RWPE1 (cell line): ENCODE measurements around the gene WDR82.

Experiments used
- CTCF ChIA-PET: fragments of 350-600 bp; sonication (Branson Sonifier 250); formaldehyde crosslinking; extraction: SDS; loops from one replicate; lab custom pipeline; 2021; lab: Yijun Ruan, JAX
- POLR2A ChIA-PET: fragments of 400-600 bp; formaldehyde crosslinking; extraction: SDS; loops from one replicate; lab custom pipeline; 2020; ENCODE audit warnings: antibody characterized with exemption; ENCODE audit not compliant: low non-redundant PET; lab: Yijun Ruan, JAX
- DNase-seq: peaks from one replicate; pipeline ENCODE4 v3.0.0; 2012; ENCODE audit warnings: low spot score
- H3K27ac ChIP-seq: fragments of 450-650 bp; 2 replicates; pipeline ENCODE4 v1.5.1; 2017
- TF ChIP-seq, protein P1 (sequence below): fragments of 450-650 bp; conservative IDR thresholded peaks from 2 replicates; pipeline ENCODE4 v1.5.1; 2017; ENCODE audit warnings: low read depth, mild to moderate bottlenecking

The WDR82 gene

DNA sequence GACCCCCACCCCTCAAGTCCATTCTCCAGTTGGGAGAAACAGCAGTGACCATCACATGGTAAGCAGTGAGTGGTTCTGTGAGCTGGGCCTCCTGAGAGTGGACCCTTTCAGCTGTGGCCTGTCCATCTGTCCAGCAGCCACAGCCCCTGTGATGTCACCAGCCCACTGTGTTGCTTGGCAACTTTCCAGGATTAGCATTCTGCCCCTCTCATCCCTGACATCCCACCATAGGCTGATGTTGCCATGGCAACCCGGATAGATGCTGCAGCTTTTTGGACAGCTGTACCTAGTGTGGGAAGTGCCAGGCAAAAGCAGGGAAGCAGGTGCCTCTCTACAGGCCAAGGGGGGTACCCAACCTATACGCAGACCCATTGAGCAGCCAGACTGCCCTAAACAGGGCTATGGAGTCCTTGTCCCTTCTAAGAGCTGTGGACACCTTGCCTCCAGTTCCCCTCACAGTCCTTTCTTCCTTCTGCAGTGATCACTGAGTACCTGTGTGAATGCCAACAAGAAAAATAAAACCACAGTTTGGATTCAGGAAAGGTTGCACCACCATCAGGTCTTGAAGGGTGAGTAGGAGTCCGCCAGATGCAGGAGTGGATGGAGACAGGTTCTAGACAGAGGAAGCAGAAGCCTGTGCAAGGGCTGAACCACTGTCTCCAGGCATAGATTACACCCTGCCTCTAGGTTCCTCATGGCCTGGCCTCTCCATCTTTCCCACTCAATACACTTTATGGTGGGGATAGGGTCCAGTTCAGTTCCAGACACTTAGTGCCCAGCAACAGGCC is 37.7 kb upstream of the WDR82 start, which contains the start of gene DNAH1:
Gene DNAH1 (plus strand): TSS at position 343 of the 788 bp plus-strand sequence. CDS start 6,124 bp downstream, outside the sequence.
- DNase-seq = no peak
- CTCF ChIA-PET = no interaction called here
- TF ChIP-seq, protein P1, sequence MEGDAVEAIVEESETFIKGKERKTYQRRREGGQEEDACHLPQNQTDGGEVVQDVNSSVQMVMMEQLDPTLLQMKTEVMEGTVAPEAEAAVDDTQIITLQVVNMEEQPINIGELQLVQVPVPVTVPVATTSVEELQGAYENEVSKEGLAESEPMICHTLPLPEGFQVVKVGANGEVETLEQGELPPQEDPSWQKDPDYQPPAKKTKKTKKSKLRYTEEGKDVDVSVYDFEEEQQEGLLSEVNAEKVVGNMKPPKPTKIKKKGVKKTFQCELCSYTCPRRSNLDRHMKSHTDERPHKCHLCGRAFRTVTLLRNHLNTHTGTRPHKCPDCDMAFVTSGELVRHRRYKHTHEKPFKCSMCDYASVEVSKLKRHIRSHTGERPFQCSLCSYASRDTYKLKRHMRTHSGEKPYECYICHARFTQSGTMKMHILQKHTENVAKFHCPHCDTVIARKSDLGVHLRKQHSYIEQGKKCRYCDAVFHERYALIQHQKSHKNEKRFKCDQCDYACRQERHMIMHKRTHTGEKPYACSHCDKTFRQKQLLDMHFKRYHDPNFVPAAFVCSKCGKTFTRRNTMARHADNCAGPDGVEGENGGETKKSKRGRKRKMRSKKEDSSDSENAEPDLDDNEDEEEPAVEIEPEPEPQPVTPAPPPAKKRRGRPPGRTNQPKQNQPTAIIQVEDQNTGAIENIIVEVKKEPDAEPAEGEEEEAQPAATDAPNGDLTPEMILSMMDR = no peak
- POLR2A ChIA-PET = no interaction called here
- no peak within 1 kb of the TSS for H3K27ac ChIP-seq

- no peak overlapping the region for H3K27ac ChIP-seq
- TF ChIP-seq, protein P1 = no peak
- POLR2A ChIA-PET = no interaction called here
- CTCF ChIA-PET = no interaction called here
- no peak for DNase-seq
These were observed 36.6 kb upstream of the WDR82 start for GRCh38 chr3:52315006-52315405.

DNA sequence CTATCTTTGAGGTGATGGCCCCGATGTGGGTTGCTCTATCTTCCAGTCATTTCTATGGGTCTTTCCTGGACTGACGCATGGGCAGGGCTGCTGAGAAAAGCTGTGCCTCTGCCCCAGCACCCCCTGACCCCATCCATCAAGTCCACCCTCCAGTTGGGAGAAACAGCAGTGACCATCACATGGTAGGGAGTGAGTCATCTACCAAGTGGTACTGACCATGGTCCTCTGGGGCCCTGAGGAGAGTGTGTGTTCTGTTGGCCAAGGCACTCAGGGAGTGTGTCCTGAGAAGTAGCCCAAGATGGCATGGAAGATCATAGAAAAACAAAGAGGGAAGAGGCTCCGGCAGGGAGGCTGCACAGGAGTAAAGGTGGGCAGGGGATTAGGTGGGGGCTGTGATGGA is 36.0 kb upstream of the WDR82 start:
- ChIA-PET POLR2A (no interaction called here), CTCF (no interaction called here)
- no peak overlapping the region for H3K27ac ChIP-seq
- TF ChIP-seq, protein P1 = no peak
- no peak for DNase-seq

GRCh38 chr3:52313774-52314188 is 35.3 kb upstream of the WDR82 start:
- no peak overlapping the region for H3K27ac ChIP-seq
- no peak for DNase-seq
- POLR2A ChIA-PET = no interaction called here
- TF ChIP-seq, protein P1 = no peak
- CTCF ChIA-PET = no interaction called here

GRCh38 chr3:52313188-52313773 is 34.8 kb upstream of the WDR82 start:
- no peak overlapping the region for H3K27ac ChIP-seq
- TF ChIP-seq, protein P1 = no peak
- POLR2A ChIA-PET = no interaction called here
- CTCF ChIA-PET = no interaction called here
- no peak for DNase-seq

- TF ChIP-seq, protein P1 = no peak
- no peak overlapping the region for H3K27ac ChIP-seq
- no peak for DNase-seq
- POLR2A ChIA-PET = no interaction called here
- CTCF ChIA-PET = no interaction called here
These were observed 33.2 kb upstream of the WDR82 start for GRCh38 chr3:52311576-52312119.
